ENCODE measurements around the gene RAPSN.

Gene RAPSN

GRCh38 chr11:47464483-47464882, 15.5 kb upstream of the RAPSN start:
- DNase-seq = no peak

- DNase-seq = no peak
These were observed 12.9 kb upstream of the RAPSN start for GRCh38 chr11:47461876-47462275.

DNA sequence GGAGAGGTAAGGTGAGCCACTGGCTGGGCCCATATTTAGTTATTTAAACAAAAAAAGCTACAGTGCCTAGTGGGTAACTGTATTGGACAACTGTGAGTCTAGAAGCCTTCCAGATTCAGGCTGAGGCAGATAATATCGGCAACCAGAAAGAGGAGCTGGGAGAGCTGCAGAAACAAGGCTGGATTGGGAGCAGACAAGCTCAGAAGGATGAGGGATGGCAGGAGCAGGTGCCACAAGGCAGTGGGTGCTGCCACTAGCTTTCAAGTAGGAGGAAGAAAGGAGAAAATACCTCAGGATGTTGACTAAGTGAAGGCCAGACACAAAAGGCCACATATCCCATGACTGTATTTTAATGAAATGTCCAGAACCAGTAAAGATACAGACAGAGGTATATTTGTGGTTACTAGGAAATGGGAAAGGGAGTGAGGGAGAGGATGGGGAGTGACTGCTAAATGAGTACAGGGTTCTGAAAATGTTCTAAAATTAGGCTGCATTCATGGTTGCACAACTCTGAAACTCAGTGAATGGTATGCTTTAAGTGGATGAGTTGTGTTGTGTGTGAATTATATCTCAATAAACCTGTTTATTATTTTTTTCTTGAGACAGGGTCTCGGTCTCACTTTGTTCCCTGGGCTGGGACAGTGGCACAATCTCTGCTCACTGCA, 11.8 kb upstream of the RAPSN start:
- DNase-seq = no peak

GRCh38 chr11:47454258-47454671, 5.3 kb upstream of the RAPSN start:
- peak; percentile 42 for DNase-seq

GRCh38 chr11:47453365-47453764, 4.4 kb upstream of the RAPSN start:
- DNase-seq = no peak

DNA sequence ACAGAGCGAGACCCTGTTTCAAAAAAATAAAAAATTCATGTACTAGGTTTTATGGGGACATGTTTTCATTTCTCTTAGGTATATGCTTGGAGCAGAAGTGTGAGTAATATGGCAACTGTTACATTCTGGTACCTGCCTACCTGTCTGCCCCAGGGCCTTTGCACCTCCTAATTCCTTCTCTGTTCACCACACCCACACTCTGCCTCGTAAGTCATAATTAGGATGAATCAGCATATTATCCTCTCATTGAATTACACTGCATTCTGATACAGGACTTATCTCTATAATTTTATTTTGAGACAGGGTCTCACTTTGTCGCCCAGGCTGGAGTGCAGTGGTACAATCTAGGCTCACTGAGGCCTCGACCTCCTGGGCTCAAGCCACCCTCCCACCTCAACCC, 3.1 kb upstream of the RAPSN start:
- DNase-seq = no peak

DNA sequence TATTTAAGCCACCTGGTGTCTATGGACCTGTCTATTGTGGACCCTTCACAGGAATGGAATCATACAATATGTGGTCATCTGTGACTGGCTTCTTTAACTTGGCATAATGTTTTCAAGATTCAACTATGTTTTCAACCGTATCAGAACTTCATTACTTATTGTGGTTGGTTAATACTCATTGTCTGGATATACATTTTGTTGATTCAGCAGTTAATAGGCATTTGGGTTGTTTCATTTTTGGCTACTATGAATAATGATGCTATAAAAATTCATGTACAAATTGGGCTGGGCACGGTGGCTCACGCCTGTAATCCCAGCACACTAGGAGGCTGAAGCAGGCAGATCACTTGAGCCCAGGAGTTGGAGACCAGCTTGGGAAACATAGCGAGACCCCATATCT, 2.5 kb upstream of the RAPSN start:
- DNase-seq = no peak

DNA sequence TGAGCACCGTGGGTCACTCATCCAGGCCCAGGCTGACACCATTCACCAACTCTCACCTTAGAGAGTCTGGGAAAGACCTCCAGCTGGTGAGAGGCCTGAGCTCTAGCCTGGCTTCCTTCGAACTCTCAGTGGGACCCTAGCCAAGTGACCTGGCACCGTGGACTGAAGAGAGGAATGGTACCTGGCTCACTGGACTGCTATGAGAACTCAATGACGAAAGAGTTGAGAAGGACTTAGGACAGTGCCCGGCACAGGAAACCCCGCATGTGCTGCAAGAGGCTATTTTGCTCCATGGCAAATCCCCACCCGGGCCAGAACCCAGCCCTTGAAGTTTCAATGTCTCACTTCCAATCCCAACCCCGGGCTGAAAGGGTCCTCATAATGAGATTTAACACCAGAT, 605 bp upstream of the RAPSN start:
- DNase-seq = no peak

DNA sequence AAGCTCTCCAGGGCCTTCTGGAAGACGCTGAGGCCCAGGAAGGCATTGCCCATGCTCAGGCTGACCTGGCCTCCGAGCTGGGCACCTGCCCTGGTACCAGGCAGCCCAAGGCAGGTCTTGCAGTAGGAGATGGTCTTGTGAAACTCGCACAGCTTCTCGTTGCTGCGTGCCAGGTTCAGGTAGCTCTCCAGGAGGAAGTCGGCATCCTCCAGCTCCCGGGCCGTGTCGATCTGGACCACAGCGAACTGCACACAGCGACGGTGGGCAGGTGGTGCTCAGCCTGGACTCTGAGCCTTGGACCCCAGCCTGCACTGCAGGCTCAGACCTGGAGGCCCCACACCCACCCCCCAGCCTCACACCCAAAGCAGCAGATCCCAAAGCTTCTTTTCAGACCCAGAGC, 1.0 kb downstream of the RAPSN start:
- DNase-seq = no peak

- DNase-seq = no peak
These were observed 2.1 kb downstream of the RAPSN start for GRCh38 chr11:47446833-47447232.

DNA sequence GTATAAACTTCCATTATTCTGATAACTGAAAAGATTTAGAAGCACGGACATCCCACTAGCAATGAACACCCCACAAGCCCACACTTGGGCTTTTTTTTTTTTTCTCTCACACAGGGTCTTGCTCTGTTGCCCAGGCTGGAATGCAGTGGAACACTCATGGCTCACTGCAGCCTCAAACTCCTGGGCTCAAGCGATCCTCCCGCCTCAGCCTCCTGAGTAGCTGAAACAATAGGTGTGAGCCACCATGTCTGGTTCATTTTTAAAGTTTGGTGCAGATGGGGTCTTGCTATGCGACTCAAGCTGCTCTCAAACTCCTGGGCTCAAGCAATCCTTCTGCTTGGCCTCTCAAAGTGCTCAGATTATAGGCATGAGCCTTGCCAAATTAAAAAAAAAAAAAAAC, 3.1 kb downstream of the RAPSN start:
- DNase-seq = no peak

DNA sequence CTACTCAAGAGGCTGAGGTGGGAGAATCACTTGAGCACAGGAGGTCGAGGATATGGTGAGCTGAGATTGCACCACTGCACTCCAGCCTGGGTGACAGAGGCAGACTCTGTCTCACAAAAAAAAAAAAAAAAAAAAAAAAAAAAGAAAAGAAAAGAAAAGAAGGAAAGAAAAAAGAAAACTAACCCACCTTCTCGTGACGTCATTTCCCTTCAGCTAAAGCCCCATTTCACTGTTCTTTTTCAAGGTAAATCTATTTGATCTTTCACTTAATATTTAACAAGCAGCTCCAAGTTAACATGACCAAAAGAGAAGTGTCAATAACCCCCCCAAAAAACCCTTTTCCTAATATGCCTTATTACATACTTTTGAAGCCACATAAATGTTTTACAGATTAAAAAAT, 5.1 kb downstream of the RAPSN start:
- no peak for DNase-seq

DNA sequence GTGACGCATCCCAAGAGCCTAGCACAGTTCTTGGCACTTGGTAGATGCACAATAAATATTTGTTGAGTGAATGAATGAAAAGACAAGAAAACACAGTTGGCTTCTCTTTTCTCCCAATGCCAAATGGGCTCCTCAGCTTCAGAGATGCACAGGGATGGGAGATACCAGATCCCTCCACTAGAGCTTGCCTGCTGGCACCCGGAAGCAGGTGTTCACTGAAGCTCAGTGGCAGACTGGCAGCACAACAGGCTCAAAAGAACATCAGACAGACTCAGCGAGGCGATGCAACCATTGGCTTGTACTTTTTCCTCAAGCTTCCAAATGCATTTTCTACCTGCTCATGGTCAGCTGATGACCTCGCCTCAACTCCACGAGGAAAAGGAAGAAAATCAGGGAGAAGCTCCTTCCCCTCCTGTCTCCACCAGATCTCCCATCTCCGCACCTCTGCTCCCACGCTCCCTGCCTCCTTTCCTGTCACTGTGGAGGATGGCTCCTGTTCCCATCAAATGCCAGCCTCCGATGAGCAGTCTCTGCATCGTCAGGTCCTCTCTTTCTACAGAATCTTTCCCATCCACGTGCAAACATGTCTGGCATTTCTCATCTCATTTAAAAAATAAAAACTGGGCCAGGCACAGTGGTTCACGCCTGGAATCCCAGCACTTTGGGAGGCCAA, 5.8 kb downstream of the RAPSN start:
- DNase-seq = no peak

DNA sequence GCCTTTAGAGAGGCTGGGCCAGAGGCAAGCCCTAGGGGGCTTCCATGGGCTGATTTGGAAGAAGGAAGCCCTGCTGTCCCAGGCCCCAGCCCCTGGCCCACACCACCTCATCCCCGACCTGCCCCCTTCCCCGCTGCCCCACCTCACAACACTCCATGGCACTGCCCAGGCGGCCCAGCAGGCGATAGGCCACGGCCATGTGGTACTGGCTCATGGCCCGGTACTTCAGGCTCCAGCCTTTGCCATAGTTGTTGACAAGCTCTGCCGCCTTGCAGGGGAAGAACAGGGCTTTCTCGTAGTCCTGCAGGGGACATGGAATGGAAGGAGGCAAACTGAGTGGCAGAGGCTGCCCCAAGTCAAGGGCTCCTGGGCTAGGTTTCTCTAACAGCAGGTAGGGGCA, 6.4 kb downstream of the RAPSN start:
- DNase-seq = no peak

DNA sequence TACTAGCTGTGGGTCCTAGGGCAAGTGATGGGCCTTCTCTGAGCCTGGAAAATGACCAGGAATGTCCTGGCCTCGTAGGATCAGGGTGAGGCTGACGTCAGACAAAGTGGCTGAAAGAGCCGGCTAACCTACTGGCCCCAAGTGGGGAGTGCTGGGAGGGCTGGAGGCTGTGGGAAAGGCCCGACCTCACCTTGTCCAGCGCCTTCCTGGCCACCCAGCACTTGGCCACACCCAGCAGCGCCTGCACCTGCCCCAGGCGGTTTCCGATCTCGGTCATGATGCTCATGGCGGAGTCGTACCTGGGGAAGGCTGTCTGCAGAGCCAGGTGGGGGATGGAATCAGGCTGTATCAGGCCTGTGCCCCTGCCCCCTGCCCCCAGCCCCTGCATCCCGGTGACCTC, 7.5 kb downstream of the RAPSN start:
- no peak for DNase-seq

- no peak for DNase-seq
These were observed 8.9 kb downstream of the RAPSN start for GRCh38 chr11:47440054-47440476.

DNA sequence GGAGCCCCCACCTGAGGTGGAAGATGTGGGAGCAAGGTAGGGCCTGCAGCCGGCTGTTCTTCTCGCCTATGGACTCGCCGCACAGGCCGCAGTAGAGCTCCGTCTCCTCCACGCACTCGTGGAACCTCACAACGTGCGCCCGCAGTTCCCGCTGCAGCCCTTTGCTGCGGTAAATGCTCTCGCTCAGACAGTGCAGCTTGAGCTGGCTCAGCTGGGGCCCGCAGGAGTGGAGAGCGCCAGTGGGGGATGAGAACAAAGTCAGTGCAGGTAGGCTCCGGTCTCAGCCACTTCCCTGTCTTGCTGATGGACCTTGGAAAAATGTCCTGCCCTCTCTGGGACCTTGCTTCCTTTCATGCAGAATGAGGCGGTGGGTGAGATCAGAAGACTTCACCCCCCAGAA, 10.2 kb downstream of the RAPSN start:
- no peak for DNase-seq

GRCh38 chr11:47437746-47438418, 11.1 kb downstream of the RAPSN start:
- DNase-seq = no peak

DNA sequence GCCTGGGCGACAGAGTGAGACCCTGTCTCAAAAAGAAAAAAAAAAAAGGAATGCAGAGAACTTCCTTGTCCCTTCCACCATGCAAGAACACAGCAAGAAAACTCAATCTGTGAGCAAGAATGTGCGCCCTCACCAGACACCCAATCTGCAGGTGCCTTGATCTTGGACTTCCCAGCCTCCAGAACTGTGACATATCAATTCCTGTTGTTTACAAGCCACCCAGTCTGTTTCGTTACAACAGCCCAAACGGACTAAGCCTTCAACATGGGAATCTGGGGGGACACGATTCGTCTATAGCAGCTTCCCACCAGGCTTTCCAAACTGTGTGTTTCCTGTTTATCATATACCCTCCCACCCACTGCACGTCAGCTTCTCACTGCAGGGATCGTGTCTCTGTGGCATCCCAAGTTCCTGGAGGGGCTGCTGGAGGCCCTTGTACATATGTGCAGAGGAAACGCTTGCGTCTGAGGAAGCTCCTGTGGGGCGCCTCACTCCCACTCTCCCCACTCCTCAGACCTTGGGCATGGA, 11.7 kb downstream of the RAPSN start:
- no peak for DNase-seq

GRCh38 chr11:47436726-47437125, 12.2 kb downstream of the RAPSN start:
- no peak for DNase-seq

GRCh38 chr11:47435687-47436086, 13.2 kb downstream of the RAPSN start:
- DNase-seq = no peak

- no peak for DNase-seq
These were observed 14.7 kb downstream of the RAPSN start for GRCh38 chr11:47434011-47434786.

DNA sequence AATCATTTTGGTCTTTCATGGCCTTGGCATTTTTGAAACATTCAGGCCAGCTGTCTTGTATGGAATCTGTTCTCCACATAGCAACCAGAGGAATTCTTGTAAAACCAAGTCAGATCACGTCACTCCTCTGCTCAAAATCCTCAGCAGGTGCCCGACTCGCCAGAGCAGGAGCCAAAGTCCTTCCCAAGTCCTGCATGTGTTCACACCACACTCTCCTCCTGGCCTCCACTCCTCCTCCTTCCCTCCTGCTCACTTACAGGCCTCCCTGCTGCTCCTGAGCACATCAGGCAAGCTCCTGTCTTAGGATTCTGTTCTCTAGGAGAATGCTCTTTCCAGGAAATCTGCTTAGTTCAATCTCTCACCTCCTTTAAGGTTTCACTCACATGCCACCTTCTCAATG, 15.8 kb downstream of the RAPSN start:
- no peak for DNase-seq
